Chondrocyte (in vitro differentiated cells): ENCODE measurements around the gene HIP1R. TPM values are rescaled to one million over a fixed set of nuclear protein-coding genes. Genes with fewer than 3 reads are reported as not detected.

Experiments used
- DNase-seq: peaks from one replicate; pipeline ENCODE4 v3.0.0; 2021; ENCODE audit warnings: mixed read lengths, low spot score
- H3K27ac Mint-ChIP-seq: one replicate; pipeline ENCODE4 v1.8.0; 2021; ENCODE audit warnings: mild to moderate bottlenecking, moderate library complexity, mixed read lengths; ENCODE audit not compliant: unreplicated experiment
- H3K27me3 Mint-ChIP-seq: 2 replicates; pipeline ENCODE4 v1.8.0; 2021; ENCODE audit warnings: low read depth, mixed read lengths
- H3K36me3 Mint-ChIP-seq: 2 replicates; pipeline ENCODE4 v1.8.0; 2021; ENCODE audit warnings: low read depth, mixed read lengths
- H3K4me1 Mint-ChIP-seq: 2 replicates; pipeline ENCODE4 v1.8.0; 2021; ENCODE audit warnings: low read depth, mild to moderate bottlenecking, mixed read lengths
- H3K4me3 Mint-ChIP-seq: one replicate; pipeline ENCODE4 v1.8.0; 2021; ENCODE audit warnings: mild to moderate bottlenecking, moderate library complexity, mixed read lengths; ENCODE audit not compliant: unreplicated experiment
- H3K9me3 Mint-ChIP-seq: 2 replicates; pipeline ENCODE4 v1.8.0; 2021; ENCODE audit warnings: low read depth, mixed read lengths
- CTCF ChIP-seq: fragments of 200-600 bp; sonication (generic); IDR thresholded peaks from 2 replicates; pipeline ENCODE4 v1.5.0; 2021; ENCODE audit warnings: antibody characterized with exemption, mild to moderate bottlenecking, moderate library complexity
- total RNA-seq: library from RNA; stranded (reverse); gene quantifications from 3 replicates; pipeline ENCODE4 v1.2.1, GENCODE V29; 2021

Gene HIP1R
- total RNA-seq, 1 donor from 2014 or later, result 13.8 TPM

GRCh38 chr12:122878780-122879612 is 43.7 kb downstream of the HIP1R start:
- Mint-ChIP-seq H3K4me3 (no peak overlapping the region), H3K27ac (peak overlapping the region; percentile 80), H3K27me3 (no peaks in the 10 kb centered on the region), H3K36me3 (no peaks in the 10 kb centered on the region), H3K4me1 (peaks cover 59% of the 10 kb centered on the region), H3K9me3 (no peaks in the 10 kb centered on the region)
- no peak for TF ChIP-seq CTCF
- no peak for DNase-seq

- peak overlapping the region; percentile 80 for H3K27ac Mint-ChIP-seq
- no peak overlapping the region for H3K4me3 Mint-ChIP-seq
- peaks cover 64% of the 10 kb centered on the region for H3K4me1 Mint-ChIP-seq
- DNase-seq, result no peak
- H3K27me3 Mint-ChIP-seq, result no peaks in the 10 kb centered on the region
- H3K36me3 Mint-ChIP-seq, result no peaks in the 10 kb centered on the region
- no peak for TF ChIP-seq CTCF
- no peaks in the 10 kb centered on the region for H3K9me3 Mint-ChIP-seq
These were observed 45.0 kb downstream of the HIP1R start for GRCh38 chr12:122880155-122880667.

GRCh38 chr12:122880668-122881067 is 45.4 kb downstream of the HIP1R start:
- TF ChIP-seq CTCF, result peak; percentile 73
- Mint-ChIP-seq H3K27ac (peak overlapping the region; percentile 80), H3K27me3 (no peaks in the 10 kb centered on the region), H3K36me3 (no peaks in the 10 kb centered on the region), H3K9me3 (no peaks in the 10 kb centered on the region), H3K4me3 (no peak overlapping the region), H3K4me1 (peaks cover 60% of the 10 kb centered on the region)
- DNase-seq, result no peak

GRCh38 chr12:122882908-122883558 is 47.8 kb downstream of the HIP1R start:
- Mint-ChIP-seq H3K27me3 (no peaks in the 10 kb centered on the region), H3K36me3 (no peaks in the 10 kb centered on the region), H3K4me1 (peaks cover 60% of the 10 kb centered on the region), H3K4me3 (no peak overlapping the region), H3K27ac (no peak overlapping the region), H3K9me3 (no peaks in the 10 kb centered on the region)
- no peak for TF ChIP-seq CTCF
- no peak for DNase-seq

- peaks cover 67% of the 10 kb centered on the region for H3K4me1 Mint-ChIP-seq
These were observed 49.0 kb downstream of the HIP1R start for GRCh38 chr12:122884091-122884826.

More at GRCh38 chr12:122884091-122884826, 49.0 kb downstream of the HIP1R start:
- no peaks in the 10 kb centered on the region for H3K9me3 Mint-ChIP-seq
- no peaks in the 10 kb centered on the region for H3K36me3 Mint-ChIP-seq
- TF ChIP-seq CTCF, result no peak
- no peaks in the 10 kb centered on the region for H3K27me3 Mint-ChIP-seq
- no peak overlapping the region for H3K27ac Mint-ChIP-seq
- DNase-seq, result no peak
- H3K4me3 Mint-ChIP-seq, result no peak overlapping the region
